GM10266 (cell line): ENCODE results near the gene ABCB1.
A peak's percentile ranks its signal among the peaks of the same experiment; 100 is the strongest.

Source experiments
- DNase-seq: peaks from one replicate; pipeline ENCODE4 v3.0.0; 2012; ENCODE audit errors: extremely low spot score
- CTCF ChIP-seq: IDR thresholded peaks from 2 replicates; pipeline ENCODE4 v1.5.1; 2012; ENCODE audit warnings: mild to moderate bottlenecking, low read depth; ENCODE audit not compliant: control insufficient read depth, insufficient read depth; ENCODE audit errors: missing control alignments

ABCB1 gene

DNA sequence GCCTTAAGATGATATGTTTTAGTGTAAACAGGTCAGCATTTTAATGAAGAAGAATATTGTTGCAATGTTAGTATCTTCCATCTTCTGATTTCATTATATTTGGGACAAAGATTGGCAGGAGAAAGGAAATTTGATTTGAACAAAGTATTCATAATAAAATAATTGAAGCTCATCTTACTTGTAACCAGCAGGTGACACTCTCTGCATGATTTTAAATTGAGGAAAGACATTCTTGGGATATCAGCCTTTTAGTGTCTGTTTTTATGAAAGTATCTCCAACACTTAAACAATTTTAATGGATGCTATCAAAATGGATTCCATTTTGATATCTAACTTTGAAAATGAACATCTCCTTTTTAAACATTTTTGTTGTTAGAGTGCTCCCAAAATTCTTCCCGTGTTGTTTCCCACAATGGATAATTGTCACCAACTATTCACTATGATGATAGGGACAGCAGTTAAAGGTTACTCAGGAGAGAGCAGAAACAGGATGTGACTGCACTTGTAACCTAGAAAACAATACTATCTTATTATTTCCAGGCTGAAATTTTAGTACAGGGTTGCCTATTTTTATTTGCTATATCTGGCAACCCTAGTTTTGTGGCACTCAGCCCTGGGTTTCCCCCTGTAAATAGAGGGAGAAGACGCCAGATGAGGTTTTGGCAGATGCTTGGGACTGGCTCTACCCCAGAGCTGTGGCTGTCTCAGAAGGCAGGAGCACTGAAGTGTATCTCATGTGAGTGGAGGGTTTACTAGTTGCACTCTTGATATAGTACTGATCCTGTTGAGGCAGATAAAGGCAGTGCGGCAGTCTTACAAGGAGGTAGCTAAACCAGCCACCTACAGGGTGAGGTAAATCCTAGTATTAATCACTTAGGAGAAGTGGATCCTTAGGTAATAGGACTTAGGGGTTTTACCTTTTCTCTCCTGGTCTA is 94.2 kb downstream of the ABCB1 start:
- no peak for DNase-seq
- peak; percentile 40 for TF ChIP-seq CTCF

GRCh38 chr7:87505557-87506245 is 95.0 kb downstream of the ABCB1 start:
- DNase-seq: no peak
- TF ChIP-seq CTCF: no peak

DNA sequence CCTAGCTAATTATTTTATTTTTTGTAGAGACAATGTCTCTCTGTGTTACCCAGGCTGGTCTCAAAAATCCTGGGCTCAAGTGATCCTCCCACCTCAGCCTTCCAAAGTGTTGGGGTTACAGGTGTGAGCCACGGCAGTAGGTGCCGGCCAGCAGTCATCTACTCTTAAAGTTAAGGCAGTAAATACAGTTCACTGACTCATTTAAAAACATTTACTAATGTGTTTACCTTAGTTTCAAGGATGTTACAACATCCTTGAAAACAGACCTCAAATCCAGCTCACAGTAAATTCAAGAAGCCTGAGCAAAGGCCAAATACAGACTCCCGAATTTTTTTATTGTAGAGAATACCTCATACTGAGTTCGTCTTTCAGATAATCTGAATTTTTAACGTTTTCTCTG is 95.6 kb downstream of the ABCB1 start:
- DNase-seq: no peak
- no peak for TF ChIP-seq CTCF

- DNase-seq: no peak
- TF ChIP-seq CTCF: no peak
Observed at GRCh38 chr7:87499494-87499893, 101.2 kb downstream of the ABCB1 start.

- no peak for DNase-seq
- no peak for TF ChIP-seq CTCF
Observed at GRCh38 chr7:87498893-87499292, 101.8 kb downstream of the ABCB1 start.

GRCh38 chr7:87497482-87497881 is 103.2 kb downstream of the ABCB1 start:
- no peak for DNase-seq
- no peak for TF ChIP-seq CTCF

DNA sequence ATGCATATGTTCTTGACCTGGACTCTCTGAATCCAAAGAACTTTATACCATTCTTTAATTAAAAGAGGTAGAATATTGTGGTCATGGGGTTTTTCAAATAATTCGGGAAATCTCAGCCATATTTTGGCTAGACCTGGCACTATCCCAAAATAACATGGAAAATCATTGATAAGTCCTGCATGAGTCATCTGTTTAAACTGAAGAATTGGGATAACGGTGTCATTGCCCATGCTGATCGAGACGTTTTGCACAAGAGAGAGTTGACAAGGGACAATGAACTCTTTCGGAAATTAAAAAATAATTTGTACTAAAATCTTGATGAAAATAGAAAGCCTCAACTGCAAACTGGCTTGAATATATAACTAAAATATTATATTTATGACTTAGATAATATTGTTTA is 105.3 kb downstream of the ABCB1 start:
- no peak for DNase-seq
- no peak for TF ChIP-seq CTCF
